ENCODE data around the gene HIVEP3.

HIVEP3 gene

GRCh38 chr1:41673378-41673777 is 245.3 kb downstream of the HIVEP3 start:
- DNase-seq (ENCODE audit: low read depth), result peak; percentile 48
- no peak overlapping the region for H3K4me3 ChIP-seq (ENCODE audit: low read depth, low read length)
- TF ChIP-seq, protein P1, sequence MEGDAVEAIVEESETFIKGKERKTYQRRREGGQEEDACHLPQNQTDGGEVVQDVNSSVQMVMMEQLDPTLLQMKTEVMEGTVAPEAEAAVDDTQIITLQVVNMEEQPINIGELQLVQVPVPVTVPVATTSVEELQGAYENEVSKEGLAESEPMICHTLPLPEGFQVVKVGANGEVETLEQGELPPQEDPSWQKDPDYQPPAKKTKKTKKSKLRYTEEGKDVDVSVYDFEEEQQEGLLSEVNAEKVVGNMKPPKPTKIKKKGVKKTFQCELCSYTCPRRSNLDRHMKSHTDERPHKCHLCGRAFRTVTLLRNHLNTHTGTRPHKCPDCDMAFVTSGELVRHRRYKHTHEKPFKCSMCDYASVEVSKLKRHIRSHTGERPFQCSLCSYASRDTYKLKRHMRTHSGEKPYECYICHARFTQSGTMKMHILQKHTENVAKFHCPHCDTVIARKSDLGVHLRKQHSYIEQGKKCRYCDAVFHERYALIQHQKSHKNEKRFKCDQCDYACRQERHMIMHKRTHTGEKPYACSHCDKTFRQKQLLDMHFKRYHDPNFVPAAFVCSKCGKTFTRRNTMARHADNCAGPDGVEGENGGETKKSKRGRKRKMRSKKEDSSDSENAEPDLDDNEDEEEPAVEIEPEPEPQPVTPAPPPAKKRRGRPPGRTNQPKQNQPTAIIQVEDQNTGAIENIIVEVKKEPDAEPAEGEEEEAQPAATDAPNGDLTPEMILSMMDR (IDR thresholded peaks at IDR 0.05; ENCODE audit: low read depth, low read length, missing control alignments), result no peak

- TF ChIP-seq, protein P1 (IDR thresholded peaks at IDR 0.05; ENCODE audit: low read depth, low read length, missing control alignments), result no peak
- H3K4me3 ChIP-seq (ENCODE audit: low read depth, low read length), result no peak overlapping the region
- no peak for DNase-seq (ENCODE audit: low read depth)
Measured at GRCh38 chr1:41672641-41673361, 245.9 kb downstream of the HIVEP3 start.

- DNase-seq (ENCODE audit: low read depth), result no peak
- TF ChIP-seq, protein P1 (IDR thresholded peaks at IDR 0.05; ENCODE audit: low read depth, low read length, missing control alignments), result no peak
- H3K4me3 ChIP-seq (ENCODE audit: low read depth, low read length), result no peak overlapping the region
Measured at GRCh38 chr1:41672173-41672572, 246.5 kb downstream of the HIVEP3 start.

DNA sequence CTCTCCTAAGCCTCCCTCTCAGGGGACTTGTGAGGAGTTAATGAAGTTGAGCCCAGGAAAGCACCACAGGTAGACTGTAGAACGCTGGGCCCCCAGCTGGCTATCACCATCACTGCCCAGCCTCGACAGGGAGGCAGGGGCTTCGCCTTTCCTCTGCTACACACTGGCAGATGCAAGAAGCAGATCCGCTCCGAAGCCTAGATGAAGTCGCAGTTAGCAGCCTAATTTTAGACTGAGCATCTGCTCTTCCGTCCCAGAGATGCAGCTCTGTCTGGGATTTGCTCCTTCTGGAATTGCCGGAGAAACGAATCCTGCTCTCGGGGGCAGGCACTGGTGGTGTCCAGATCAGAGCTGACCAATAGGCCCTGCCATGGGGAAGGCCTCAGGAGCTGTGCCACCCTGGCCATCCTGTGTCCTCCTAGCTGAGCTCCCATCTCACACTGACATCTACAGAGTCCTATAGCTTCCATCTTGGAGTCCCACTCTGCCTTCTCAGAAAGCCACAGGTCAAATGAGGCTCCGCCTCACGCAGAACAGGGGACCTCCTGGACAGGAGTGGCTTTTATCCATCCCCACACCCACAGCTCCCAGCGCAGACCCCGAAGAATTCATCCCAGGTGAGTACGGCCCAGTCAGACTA is 247.5 kb downstream of the HIVEP3 start:
- DNase-seq (ENCODE audit: low read depth), result no peak
- no peak overlapping the region for H3K4me3 ChIP-seq (ENCODE audit: low read depth, low read length)
- TF ChIP-seq, protein P1 (IDR thresholded peaks at IDR 0.05; ENCODE audit: low read depth, low read length, missing control alignments), result no peak

GRCh38 chr1:41670217-41670957 is 248.3 kb downstream of the HIVEP3 start:
- no peak for DNase-seq (ENCODE audit: low read depth)
- TF ChIP-seq, protein P1 (IDR thresholded peaks at IDR 0.05; ENCODE audit: low read depth, low read length, missing control alignments), result no peak

GRCh38 chr1:41668967-41669366 is 249.8 kb downstream of the HIVEP3 start:
- H3K4me3 ChIP-seq (ENCODE audit: low read depth, low read length), result no peak overlapping the region
- TF ChIP-seq, protein P1 (IDR thresholded peaks at IDR 0.05; ENCODE audit: low read depth, low read length, missing control alignments), result no peak
- no peak for DNase-seq (ENCODE audit: low read depth)

More at GRCh38 chr1:41670217-41670957, 248.3 kb downstream of the HIVEP3 start:
- no peak overlapping the region for H3K4me3 ChIP-seq (ENCODE audit: low read depth, low read length)

All from GM12864 (cell line).